ENCODE data around the gene ZCCHC8. TPM values are rescaled to one million over a fixed set of nuclear protein-coding genes. Genes with fewer than 3 reads are reported as not detected.

ZCCHC8 gene
- total and polyA plus RNA-seq, 2 of the 8 experiments (the other 6 are each of a cell fraction or from before 2014, with no cell fraction given) = 13.8 to 28.9 TPM

DNA sequence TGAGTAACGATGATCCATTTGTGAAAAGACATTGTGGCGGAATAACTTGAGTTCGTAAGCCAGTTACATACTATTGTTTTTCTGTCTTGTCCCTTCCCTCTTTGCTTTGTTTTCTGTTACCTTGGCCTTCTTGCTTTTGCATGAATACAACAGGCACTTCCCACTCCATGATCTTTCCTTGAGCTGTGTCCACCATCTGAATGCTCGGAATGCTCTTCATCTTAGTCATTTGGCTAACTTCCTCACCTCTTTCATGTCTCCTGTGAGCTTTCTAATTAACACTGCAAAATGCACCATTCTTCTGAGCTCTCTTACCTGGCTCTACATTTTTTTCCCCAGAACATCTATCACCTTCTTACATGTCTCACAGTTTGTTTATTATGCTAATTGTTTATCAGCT, 36.3 kb upstream of the ZCCHC8 start:
- H2AK5ac ChIP-seq (ENCODE audit: low read depth, low read length) = no peak overlapping the region
- no peaks in the 10 kb centered on the region for H3K27me3 ChIP-seq (replicated peaks in 1 of 4; ENCODE audit: control insufficient read depth in 3 of 4, extremely low read depth in 1 of 4, insufficient read depth in 3 of 4, low read length in 3 of 4)
- no peak overlapping the region for H4K5ac ChIP-seq (ENCODE audit: insufficient read length, low read depth, low read length)
- H3K79me1 ChIP-seq (ENCODE audit: low read depth, low read length) = no peaks in the 10 kb centered on the region; the same call in 1 of the 2 replicates
- peaks cover 0 to 1% of the 10 kb centered on the region in 2 experiments for H4K20me1 ChIP-seq (replicated peaks in 1 of 2; ENCODE audit: control insufficient read depth in 1 of 2, insufficient read depth in 2 of 2, low read length in 2 of 2)
- H2BK15ac ChIP-seq (ENCODE audit: low read length) = no peak overlapping the region
- no peaks in the 10 kb centered on the region for H3K23me2 ChIP-seq (ENCODE audit: low read depth, low read length)
- TF ChIP-seq SUZ12 (IDR thresholded peaks at IDR 0.05; ENCODE audit: low read length) = no peak
- TF ChIP-seq POLR2AphosphoS5 (IDR thresholded peaks at IDR 0.05; ENCODE audit: low read depth, low read length) = no peak
- no peak for TF ChIP-seq TBP (IDR thresholded peaks at IDR 0.05; ENCODE audit: low read depth, low read length)
- TF ChIP-seq CEBPB (IDR thresholded peaks at IDR 0.05; ENCODE audit: low read depth, low read length) = no peak
- no peak for TF ChIP-seq POLR2A (IDR thresholded peaks at IDR 0.05; ENCODE audit: control extremely low read depth in 1 of 2, low read depth in 2 of 2, low read length in 2 of 2)
- TF ChIP-seq, protein P1, sequence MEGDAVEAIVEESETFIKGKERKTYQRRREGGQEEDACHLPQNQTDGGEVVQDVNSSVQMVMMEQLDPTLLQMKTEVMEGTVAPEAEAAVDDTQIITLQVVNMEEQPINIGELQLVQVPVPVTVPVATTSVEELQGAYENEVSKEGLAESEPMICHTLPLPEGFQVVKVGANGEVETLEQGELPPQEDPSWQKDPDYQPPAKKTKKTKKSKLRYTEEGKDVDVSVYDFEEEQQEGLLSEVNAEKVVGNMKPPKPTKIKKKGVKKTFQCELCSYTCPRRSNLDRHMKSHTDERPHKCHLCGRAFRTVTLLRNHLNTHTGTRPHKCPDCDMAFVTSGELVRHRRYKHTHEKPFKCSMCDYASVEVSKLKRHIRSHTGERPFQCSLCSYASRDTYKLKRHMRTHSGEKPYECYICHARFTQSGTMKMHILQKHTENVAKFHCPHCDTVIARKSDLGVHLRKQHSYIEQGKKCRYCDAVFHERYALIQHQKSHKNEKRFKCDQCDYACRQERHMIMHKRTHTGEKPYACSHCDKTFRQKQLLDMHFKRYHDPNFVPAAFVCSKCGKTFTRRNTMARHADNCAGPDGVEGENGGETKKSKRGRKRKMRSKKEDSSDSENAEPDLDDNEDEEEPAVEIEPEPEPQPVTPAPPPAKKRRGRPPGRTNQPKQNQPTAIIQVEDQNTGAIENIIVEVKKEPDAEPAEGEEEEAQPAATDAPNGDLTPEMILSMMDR (IDR thresholded peaks at IDR 0.05; ENCODE audit: control extremely low read depth in 1 of 3, insufficient read depth in 1 of 3, low read depth in 1 of 3, low read length in 3 of 3) = no peak
- TF ChIP-seq RNF2 (IDR thresholded peaks at IDR 0.05; ENCODE audit: borderline replicate concordance, low read depth, low read length, missing control alignments, poor library complexity, severe bottlenecking) = no peak
- no peak for TF ChIP-seq TAF7 (optimal IDR thresholded peaks at IDR 0.05; ENCODE audit: borderline replicate concordance, low read depth, low read length)
- TF ChIP-seq TAF1 (IDR thresholded peaks at IDR 0.05; ENCODE audit: low read depth, low read length) = no peak
- DNase-seq (ENCODE audit: low read depth in 1 of 2, low spot score in 2 of 2) (no peak), FAIRE-seq (no peak)
- H3K56ac ChIP-seq (replicated peaks; ENCODE audit: insufficient read length, low read depth, low read length) = no peak overlapping the region
- H3K36me3 ChIP-seq (ENCODE audit: control insufficient read depth in 2 of 4, insufficient read depth in 4 of 4, low read length in 3 of 4) = peaks cover 8 to 81% (median 41%) of the 10 kb centered on the region in 4 experiments
- no peak overlapping the region for H4K8ac ChIP-seq (ENCODE audit: extremely low read depth, insufficient read depth, low read length)
- CTCF ChIA-PET (ENCODE audit: partially characterized antibody) = interaction anchor here (0.6 kb wide), 2 partner anchors 72 to 939 kb away, joined by 4 to 5 read pairs; no protein-coding TSS in a partner anchor
- no peak overlapping the region for H3K4ac ChIP-seq (replicated peaks; ENCODE audit: insufficient read length, low read depth, low read length)
- H3K18ac ChIP-seq (ENCODE audit: extremely low read depth, low read length) = no peak overlapping the region
- no peak overlapping the region for H3K4me2 ChIP-seq (ENCODE audit: insufficient read depth in 1 of 2, low read depth in 2 of 2, low read length in 2 of 2)
- H3K4me1 ChIP-seq (replicated peaks in 1 of 4; ENCODE audit: control insufficient read depth in 3 of 4, insufficient read depth in 4 of 4, low read length in 3 of 4) = no peaks in the 10 kb centered on the region
- no peak overlapping the region for H2AFZ ChIP-seq (ENCODE audit: low read length)
- no peak overlapping the region for H2BK20ac ChIP-seq (ENCODE audit: low read length)
- no peak overlapping the region for H3K27ac ChIP-seq (ENCODE audit: low read depth, low read length)
- no peak overlapping the region for H3K9ac ChIP-seq (replicated peaks in 1 of 4; ENCODE audit: extremely low read depth in 1 of 4, low read depth in 3 of 4, low read length in 3 of 4)
- no peaks in the 10 kb centered on the region for H3K9me3 ChIP-seq (ENCODE audit: insufficient read depth in 2 of 2, low read depth in 1 of 2, low read length in 1 of 2)
- no peak overlapping the region for H2BK12ac ChIP-seq (ENCODE audit: low read depth, low read length)
- POLR2A ChIA-PET (ENCODE audit: partially characterized antibody) = interaction anchor here (0.7 to 49.0 kb wide), 3 partner anchors 9 to 1083 kb away, joined by 3 to 1221 read pairs (median 3); partner anchors contain the start of genes KNTC1, RSRC2 and ZCCHC8
- peaks cover 0 to 12% of the 10 kb centered on the region in 2 experiments; a peak in 2 of 4 replicates for H3K79me2 ChIP-seq (ENCODE audit: control insufficient read depth in 1 of 2, insufficient read depth in 2 of 2, low read length in 2 of 2)
- H3K4me3 ChIP-seq (ENCODE audit: extremely low read depth in 1 of 4, insufficient read depth in 2 of 4, low read depth in 3 of 4, low read length in 4 of 4) = no peak overlapping the region
- H3K14ac ChIP-seq (ENCODE audit: insufficient read length) = no peak overlapping the region
- H3K23ac ChIP-seq (ENCODE audit: insufficient read length) = no peak overlapping the region
- 92% methylated on average over 4 of the region's 4 CpGs; no CpG with 5 or more reads in 1 of the 2 experiments for WGBS, 2 experiments (ENCODE audit: extremely low coverage in 1 of 2, insufficient coverage in 1 of 2, insufficient read length in 1 of 2, insufficient replicate concordance in 2 of 2, low coverage in 1 of 2, low lambda C conversion rate in 2 of 2, missing lambda C conversion rate in 1 of 2)
- H4K91ac ChIP-seq (replicated peaks; ENCODE audit: insufficient read length, low read length) = no peak overlapping the region
- no peak overlapping the region for H2BK5ac ChIP-seq (ENCODE audit: low read depth, low read length)
- H2BK120ac ChIP-seq (replicated peaks; ENCODE audit: low read depth, low read length) = no peak overlapping the region

All from H1 (cell line).